HG02885 (cell line): Measurements from ENCODE around the gene ZNF284.

Experiments
- ATAC-seq: cut with Tn5 transposase; IDR thresholded peaks from one replicate; pipeline ENCODE4 v1.9.1; 2021; ENCODE audit warnings: mild to moderate bottlenecking; ENCODE audit not compliant: unreplicated experiment, poor library complexity

The ZNF284 gene

GRCh38 chr19:44071824-44072542 lies at the start of gene ZNF284:
Gene ZNF284, plus strand, starts transcription at chr19:44072159. Its CDS starts 4,231 bp downstream, at chr19:44076390.
- peak; percentile 85 for ATAC-seq

- no peak for ATAC-seq
These were observed 47.1 kb upstream of the ZNF284 start for GRCh38 chr19:44024900-44025216.

- ATAC-seq, result peak; percentile 98
These were observed 46.6 kb upstream of the ZNF284 start, which contains the start of gene ZNF222 for GRCh38 chr19:44025217-44025936. Gene ZNF222, plus strand, starts transcription at chr19:44025379. Its CDS starts 58 bp downstream, at chr19:44025437.

GRCh38 chr19:44026622-44027021 lies 45.3 kb upstream of the ZNF284 start:
- ATAC-seq, result no peak

GRCh38 chr19:44032001-44032610 lies 39.9 kb upstream of the ZNF284 start:
- no peak for ATAC-seq

GRCh38 chr19:44042147-44042546 lies 29.8 kb upstream of the ZNF284 start:
- ATAC-seq, result no peak

- no peak for ATAC-seq
These were observed 21.0 kb upstream of the ZNF284 start for GRCh38 chr19:44050740-44051649.

- no peak for ATAC-seq
These were observed 20.1 kb upstream of the ZNF284 start, which contains the start of gene ZNF223 for GRCh38 chr19:44051650-44052402. Gene ZNF223, plus strand, starts transcription at chr19:44052036. Its CDS starts 3,141 bp downstream, at chr19:44055177.

GRCh38 chr19:44055870-44056269 lies 16.1 kb upstream of the ZNF284 start:
- no peak for ATAC-seq

- no peak for ATAC-seq
These were observed 12.7 kb upstream of the ZNF284 start for GRCh38 chr19:44059229-44059628.

GRCh38 chr19:44061038-44061437 lies 10.9 kb upstream of the ZNF284 start:
- ATAC-seq, result no peak

- no peak for ATAC-seq
These were observed 5.7 kb upstream of the ZNF284 start for GRCh38 chr19:44066305-44066704.

GRCh38 chr19:44069415-44069814 lies 2.5 kb upstream of the ZNF284 start:
- no peak for ATAC-seq

GRCh38 chr19:44072543-44073401 lies 813 bp downstream of the ZNF284 start:
- no peak for ATAC-seq

GRCh38 chr19:44076325-44076724 lies 4.4 kb downstream of the ZNF284 start:
- no peak for ATAC-seq

- ATAC-seq, result no peak
These were observed 20.1 kb downstream of the ZNF284 start for GRCh38 chr19:44092108-44092507.

GRCh38 chr19:44093931-44094765 lies 22.2 kb downstream of the ZNF284 start, which contains the start of gene ZNF224:
Gene ZNF224, plus strand, starts transcription at chr19:44094361. Its CDS starts 3,513 bp downstream, at chr19:44097874.
- ATAC-seq, result peak; percentile 93

GRCh38 chr19:44107751-44108150 lies 35.8 kb downstream of the ZNF284 start:
- no peak for ATAC-seq
